Brain microvascular endothelial cell (primary cell): ENCODE data around the gene CARD10.

Experiments
- DNase-seq: peaks from one replicate; pipeline ENCODE4 v3.0.0-alpha.2; 2020
- H3K27ac ChIP-seq: fragments of 250-450 bp; sonication (Bioruptor Pico); 2 replicates; pipeline ENCODE4 v1.5.1; 2020; ENCODE audit warnings: mild to moderate bottlenecking, moderate library complexity
- H3K27me3 ChIP-seq: fragments of 250-450 bp; sonication (Bioruptor Pico); replicated peaks from 2 replicates; pipeline ENCODE4 v1.5.1; 2020; ENCODE audit warnings: mild to moderate bottlenecking
- H3K36me3 ChIP-seq: fragments of 250-450 bp; sonication (Bioruptor Pico); replicated peaks from 2 replicates; pipeline ENCODE4 v1.5.1; 2020; ENCODE audit warnings: mild to moderate bottlenecking
- H3K4me3 ChIP-seq: 2 replicates; pipeline ENCODE4 v1.5.1; 2011; ENCODE audit warnings: low read depth, mild to moderate bottlenecking, control low read depth, low read length, moderate library complexity
- CTCF ChIP-seq: IDR thresholded peaks from 2 replicates; pipeline ENCODE4 v1.5.1; 2011; ENCODE audit warnings: low read depth, mild to moderate bottlenecking, moderate library complexity, low read length, control low read depth, inconsistent platforms; ENCODE audit errors: missing control alignments
- in situ Hi-C: cut with HindIII; loops from 2 replicates; pipeline ENCODE4 v1.10.0; 2017; ENCODE audit warnings: low sequenced_read_pairs, low pct_ligation_motif_present

The CARD10 gene

GRCh38 chr22:37476389-37477329, 42.6 kb downstream of the CARD10 start:
- H3K36me3 ChIP-seq = no peaks in the 10 kb centered on the region
- no peaks in the 10 kb centered on the region for H3K27me3 ChIP-seq
- DNase-seq = no peak
- H3K27ac ChIP-seq = no peak overlapping the region
- in situ Hi-C loops = no loop called here
- H3K4me3 ChIP-seq = no peak overlapping the region
- no peak for TF ChIP-seq CTCF

- no peak for DNase-seq
- Histone ChIP-seq H3K27ac (no peak overlapping the region), H3K27me3 (no peaks in the 10 kb centered on the region), H3K36me3 (no peaks in the 10 kb centered on the region), H3K4me3 (no peak overlapping the region)
- in situ Hi-C loops = no loop called here
- no peak for TF ChIP-seq CTCF
Observed at GRCh38 chr22:37474447-37475090, 44.6 kb downstream of the CARD10 start.

- no peak for DNase-seq
- H3K4me3 ChIP-seq = no peak overlapping the region
- TF ChIP-seq CTCF = no peak
- H3K27ac ChIP-seq = no peak overlapping the region
- in situ Hi-C loops = no loop called here
- H3K36me3 ChIP-seq = no peaks in the 10 kb centered on the region
- H3K27me3 ChIP-seq = no peaks in the 10 kb centered on the region
Observed at GRCh38 chr22:37473437-37473946, 45.7 kb downstream of the CARD10 start.

GRCh38 chr22:37472418-37473006, 46.7 kb downstream of the CARD10 start:
- Histone ChIP-seq H3K36me3 (no peaks in the 10 kb centered on the region), H3K27ac (no peak overlapping the region), H3K27me3 (peaks cover 6% of the 10 kb centered on the region), H3K4me3 (no peak overlapping the region)
- in situ Hi-C loops = no loop called here
- DNase-seq = no peak
- TF ChIP-seq CTCF = peak; percentile 88

GRCh38 chr22:37471727-37472417, 47.3 kb downstream of the CARD10 start:
- DNase-seq = no peak
- in situ Hi-C loops = no loop called here
- Histone ChIP-seq H3K27ac (no peak overlapping the region), H3K27me3 (peaks cover 12% of the 10 kb centered on the region), H3K4me3 (no peak overlapping the region), H3K36me3 (no peaks in the 10 kb centered on the region)
- TF ChIP-seq CTCF = no peak
